ENCODE data around the gene RPL38.

RPL38 gene

DNA sequence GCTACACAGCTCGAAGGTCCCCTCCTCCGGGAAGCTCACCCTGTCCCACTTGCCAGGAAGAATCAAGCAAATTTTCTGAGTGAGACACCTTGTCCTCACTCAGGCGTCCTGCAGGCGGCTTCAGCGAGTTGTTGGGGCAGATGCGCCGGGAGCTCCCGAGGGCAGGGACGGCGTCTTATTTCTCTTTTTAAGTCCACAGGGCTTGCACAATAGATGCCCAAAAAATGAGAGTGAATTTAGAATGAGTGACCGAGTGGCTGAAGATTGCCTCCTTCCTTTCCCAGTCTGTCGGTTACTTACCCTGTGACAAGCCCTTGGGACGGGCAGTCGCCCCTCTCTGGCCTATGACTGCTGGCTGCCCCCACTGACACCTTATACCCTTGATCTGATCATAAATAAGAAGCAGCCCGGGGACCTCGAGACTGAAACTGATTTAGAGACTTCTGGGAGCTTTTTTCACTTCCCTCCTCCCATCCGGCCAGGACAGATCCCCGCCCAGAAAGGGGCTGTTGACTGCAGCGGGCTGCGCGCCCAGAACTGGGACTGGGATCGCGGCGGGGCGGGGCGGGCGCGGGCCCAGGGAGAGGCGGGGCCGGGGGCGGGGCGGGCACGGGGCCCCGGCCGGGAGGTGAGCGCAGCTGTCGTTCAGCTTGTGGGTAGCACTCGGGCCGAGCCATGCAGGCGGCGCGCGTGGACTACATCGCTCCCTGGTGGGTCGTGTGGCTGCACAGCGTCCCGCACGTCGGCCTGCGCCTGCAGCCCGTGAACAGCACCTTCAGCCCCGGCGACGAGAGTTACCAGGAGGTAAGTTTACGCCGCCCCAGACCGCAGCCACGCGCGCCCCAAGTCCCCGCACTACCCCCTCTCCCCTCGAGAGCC, 9.7 kb downstream of the RPL38 start, which contains the start of gene TTYH2 (continued):
- TF ChIP-seq ZBTB6 (tag by site-specific recombination; IDR thresholded peaks at IDR 0.05) (no peak), ZNF394 (tag by site-specific recombination; IDR thresholded peaks at IDR 0.05; ENCODE audit: borderline replicate concordance) (no peak), ZNF433 (tag by site-specific recombination; IDR thresholded peaks at IDR 0.05; ENCODE audit: low read depth) (no peak), ZSCAN23 (tag by site-specific recombination; IDR thresholded peaks at IDR 0.05) (no peak), ZNF48 (tag by site-specific recombination; IDR thresholded peaks at IDR 0.05) (no peak), ZFHX2 (tag by site-specific recombination; conservative IDR thresholded peaks at IDR 0.05) (no peak), EGR2 (tag by site-specific recombination; IDR thresholded peaks at IDR 0.05; ENCODE audit: low read depth) (no peak), ZFP69B (tag by site-specific recombination; IDR thresholded peaks at IDR 0.05) (no peak), SCRT1 (tag by site-specific recombination; IDR thresholded peaks at IDR 0.05; ENCODE audit: borderline replicate concordance) (no peak), ZNF239 (tag by site-specific recombination; IDR thresholded peaks at IDR 0.05) (no peak), YY1 (tag by site-specific recombination; IDR thresholded peaks at IDR 0.05) (no peak), PATZ1 (tag by site-specific recombination; IDR thresholded peaks at IDR 0.05) (peak; percentile 61), ZNF654 (tag by site-specific recombination; IDR thresholded peaks at IDR 0.05; ENCODE audit: low read depth) (no peak), GLI2 (tag by site-specific recombination; IDR thresholded peaks at IDR 0.05; ENCODE audit: borderline replicate concordance, low read depth) (no peak), ZFP3 (tag by site-specific recombination; IDR thresholded peaks at IDR 0.05; ENCODE audit: low read depth) (no peak), ZNF148 (tag by site-specific recombination; IDR thresholded peaks at IDR 0.05; ENCODE audit: borderline replicate concordance) (no peak), ZNF24 (tag by site-specific recombination; IDR thresholded peaks at IDR 0.05) (no peak), ZNF596 (tag by site-specific recombination; IDR thresholded peaks at IDR 0.05) (no peak), ZNF132 (tag by site-specific recombination; IDR thresholded peaks at IDR 0.05; ENCODE audit: borderline replicate concordance) (no peak), ZNF585B (tag by site-specific recombination; IDR thresholded peaks at IDR 0.05) (no peak), REPIN1 (tag by site-specific recombination; IDR thresholded peaks at IDR 0.05; ENCODE audit: low read depth) (no peak), ZNF518A (tag by site-specific recombination; conservative IDR thresholded peaks at IDR 0.05; ENCODE audit: low read depth) (no peak), SCRT2 (tag by site-specific recombination; IDR thresholded peaks at IDR 0.05) (no peak), ZNF23 (tag by site-specific recombination; IDR thresholded peaks at IDR 0.05; ENCODE audit: borderline replicate concordance) (no peak)
- TF ChIP-seq, protein P1, sequence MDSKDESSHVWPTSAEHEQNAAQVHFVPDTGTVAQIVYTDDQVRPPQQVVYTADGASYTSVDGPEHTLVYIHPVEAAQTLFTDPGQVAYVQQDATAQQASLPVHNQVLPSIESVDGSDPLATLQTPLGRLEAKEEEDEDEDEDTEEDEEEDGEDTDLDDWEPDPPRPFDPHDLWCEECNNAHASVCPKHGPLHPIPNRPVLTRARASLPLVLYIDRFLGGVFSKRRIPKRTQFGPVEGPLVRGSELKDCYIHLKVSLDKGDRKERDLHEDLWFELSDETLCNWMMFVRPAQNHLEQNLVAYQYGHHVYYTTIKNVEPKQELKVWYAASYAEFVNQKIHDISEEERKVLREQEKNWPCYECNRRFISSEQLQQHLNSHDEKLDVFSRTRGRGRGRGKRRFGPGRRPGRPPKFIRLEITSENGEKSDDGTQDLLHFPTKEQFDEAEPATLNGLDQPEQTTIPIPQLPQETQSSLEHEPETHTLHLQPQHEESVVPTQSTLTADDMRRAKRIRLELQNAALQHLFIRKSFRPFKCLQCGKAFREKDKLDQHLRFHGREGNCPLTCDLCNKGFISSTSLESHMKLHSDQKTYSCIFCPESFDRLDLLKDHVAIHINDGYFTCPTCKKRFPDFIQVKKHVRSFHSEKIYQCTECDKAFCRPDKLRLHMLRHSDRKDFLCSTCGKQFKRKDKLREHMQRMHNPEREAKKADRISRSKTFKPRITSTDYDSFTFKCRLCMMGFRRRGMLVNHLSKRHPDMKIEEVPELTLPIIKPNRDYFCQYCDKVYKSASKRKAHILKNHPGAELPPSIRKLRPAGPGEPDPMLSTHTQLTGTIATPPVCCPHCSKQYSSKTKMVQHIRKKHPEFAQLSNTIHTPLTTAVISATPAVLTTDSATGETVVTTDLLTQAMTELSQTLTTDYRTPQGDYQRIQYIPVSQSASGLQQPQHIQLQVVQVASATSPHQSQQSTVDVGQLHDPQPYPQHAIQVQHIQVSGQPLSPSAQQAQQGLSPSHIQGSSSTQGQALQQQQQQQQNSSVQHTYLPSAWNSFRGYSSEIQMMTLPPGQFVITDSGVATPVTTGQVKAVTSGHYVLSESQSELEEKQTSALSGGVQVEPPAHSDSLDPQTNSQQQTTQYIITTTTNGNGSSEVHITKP (tag by site-specific recombination; IDR thresholded peaks at IDR 0.05), result no peak; the same call in 1 of the 2 replicates

All from HEK293 (cell line).